ENCODE measurements around the gene LRBA.

GRCh38 chr4:150789864-150790263 lies 225.2 kb downstream of the LRBA start:
- TF ChIP-seq CTCF (IDR thresholded peaks at IDR 0.05) (no peak), POLR2A (IDR thresholded peaks at IDR 0.05) (no peak)
